GM23338 (cell line): ENCODE data around the gene B4GALT3. TPM values are rescaled to one million over a fixed set of nuclear protein-coding genes. Genes with fewer than 3 reads are reported as not detected.

Experiments used
- ATAC-seq: fragments of 200-7000 bp; cut with Tn5 transposase; 3 replicates; pipeline ENCODE4 v1.9.1; 2020
- DNase-seq: peaks from one replicate; pipeline ENCODE4 v3.0.0-alpha.2; 2015; ENCODE audit warnings: low spot score
- H2AFZ ChIP-seq: fragments of 200-600 bp; sonication (generic); 2 replicates; pipeline ENCODE4 v1.8.0; 2016; ENCODE audit warnings: antibody characterized with exemption, mild to moderate bottlenecking, moderate library complexity
- H3F3A ChIP-seq: fragments of 200-600 bp; sonication (generic); replicated peaks from 2 replicates; pipeline ENCODE4 v1.8.0; 2017; ENCODE audit warnings: antibody characterized with exemption, mixed run types, low read depth
- H3K27ac ChIP-seq: fragments of 200-600 bp; sonication (generic); 2 replicates; pipeline ENCODE4 v1.6.1; 2016; ENCODE audit warnings: low read depth
- H3K27me3 ChIP-seq: fragments of 200-600 bp; sonication (generic); 2 replicates; pipeline ENCODE4 v1.8.0; 2016; ENCODE audit warnings: mild to moderate bottlenecking, mixed run types, moderate library complexity; ENCODE audit not compliant: insufficient read depth
- H3K36me3 ChIP-seq: fragments of 200-600 bp; sonication (generic); 2 replicates; pipeline ENCODE4 v1.8.0; 2016; ENCODE audit warnings: mild to moderate bottlenecking; ENCODE audit not compliant: insufficient read depth
- H3K4me1 ChIP-seq: fragments of 200-600 bp; sonication (generic); 2 replicates; pipeline ENCODE4 v1.8.0; 2016; ENCODE audit warnings: mild to moderate bottlenecking, moderate library complexity; ENCODE audit not compliant: insufficient read depth
- H3K4me2 ChIP-seq: fragments of 200-600 bp; sonication (generic); 2 replicates; pipeline ENCODE4 v1.7.1; 2017; ENCODE audit warnings: mixed run types
- H3K4me3 ChIP-seq: fragments of 200-600 bp; sonication (generic); 2 replicates; pipeline ENCODE4 v1.6.1; 2016; ENCODE audit warnings: mixed run types
- H3K79me2 ChIP-seq: fragments of 200-600 bp; sonication (generic); replicated peaks from 2 replicates; pipeline ENCODE4 v1.8.0; 2017; ENCODE audit warnings: mild to moderate bottlenecking; ENCODE audit not compliant: insufficient read depth
- H3K9me2 ChIP-seq: fragments of 200-600 bp; sonication (generic); 2 replicates; pipeline ENCODE4 v1.8.0; 2017; ENCODE audit not compliant: insufficient read depth
- H4K20me1 ChIP-seq: fragments of 200-600 bp; sonication (generic); replicated peaks from 2 replicates; pipeline ENCODE4 v1.8.0; 2017; ENCODE audit warnings: mild to moderate bottlenecking; ENCODE audit not compliant: insufficient read depth
- H3K27ac Mint-ChIP-seq: 2 replicates; pipeline ENCODE4 v1.8.0; 2020; ENCODE audit warnings: inconsistent platforms, mild to moderate bottlenecking, moderate library complexity, mixed read lengths
- H3K27me3 Mint-ChIP-seq: 3 replicates; pipeline ENCODE4 v1.8.0; 2022; ENCODE audit warnings: low read depth, mild to moderate bottlenecking, moderate library complexity, mixed read lengths, inconsistent platforms; ENCODE audit not compliant: insufficient read depth, poor library complexity
- H3K36me3 Mint-ChIP-seq: 3 replicates; pipeline ENCODE4 v1.8.0; 2021; ENCODE audit warnings: low read depth, mild to moderate bottlenecking, inconsistent platforms, moderate library complexity, mixed read lengths
- H3K4me1 Mint-ChIP-seq: 3 replicates; pipeline ENCODE4 v1.8.0; 2020; ENCODE audit warnings: mild to moderate bottlenecking, inconsistent platforms, mixed read lengths
- H3K4me3 Mint-ChIP-seq: 3 replicates; pipeline ENCODE4 v1.8.0; 2021; ENCODE audit warnings: moderate library complexity, mild to moderate bottlenecking, inconsistent platforms, mixed read lengths
- H3K9me3 Mint-ChIP-seq: 3 replicates; pipeline ENCODE4 v1.8.0; 2020; ENCODE audit warnings: moderate library complexity, mild to moderate bottlenecking, inconsistent platforms, mixed read lengths
- CREB1 ChIP-seq: fragments of 250-450 bp; sonication (Bioruptor Pico); IDR thresholded peaks from 2 replicates; pipeline ENCODE4 v1.5.0; 2020; ENCODE audit warnings: low read depth, mild to moderate bottlenecking, moderate library complexity
- CTCF ChIP-seq, 2 experiments: fragments of 200-600 bp in 1 of 2; sonication (generic) in 1 of 2; conservative IDR thresholded peaks; 2 replicates each; pipeline versions ENCODE4 v1.5.1 to v1.6.1; 2016 to 2017; ENCODE audit warnings: antibody characterized with exemption in 2 of 2, low read depth in 2 of 2, mild to moderate bottlenecking in 2 of 2, moderate library complexity in 1 of 2
- ETS1 ChIP-seq: IDR thresholded peaks from 2 replicates; pipeline ENCODE4 v1.6.1; 2016; ENCODE audit warnings: antibody characterized with exemption
- NANOG ChIP-seq: IDR thresholded peaks from 2 replicates; pipeline ENCODE4 v1.6.1; 2016; ENCODE audit warnings: antibody characterized with exemption, borderline replicate concordance
- POLR2AphosphoS5 ChIP-seq: IDR thresholded peaks from 2 replicates; pipeline ENCODE4 v1.6.1; 2016; ENCODE audit warnings: antibody characterized with exemption, low read depth
- ZNF114 ChIP-seq: fragments of 250-450 bp; sonication (Bioruptor Pico); IDR thresholded peaks from 2 replicates; pipeline ENCODE4 v1.5.0; 2020; ENCODE audit warnings: mild to moderate bottlenecking, moderate library complexity
- ZNF331 ChIP-seq: fragments of 250-450 bp; sonication (Bioruptor Pico); IDR thresholded peaks from 2 replicates; pipeline ENCODE4 v1.5.0; 2020; ENCODE audit warnings: low read depth, mild to moderate bottlenecking, moderate library complexity
- ZNF462 ChIP-seq: fragments of 250-450 bp; sonication (Bioruptor Pico); IDR thresholded peaks from 2 replicates; pipeline ENCODE4 v1.5.0; 2020; ENCODE audit warnings: mild to moderate bottlenecking, moderate library complexity
- polyA plus RNA-seq: library from polyadenylated mRNA; unstranded; fragments of >200 nt; fragmentation: Nextera tagmentation; extraction: Ambion mirVana; gene quantifications from 2 replicates; pipeline ENCODE4 v1.2.1, GENCODE V29; 2016
- total RNA-seq: library from RNA; depleted of rRNA; stranded (reverse); fragments of >200 nt; shearing (Covaris generic); gene quantifications from 2 replicates; pipeline ENCODE4 v1.2.3, GENCODE V29; 2014

B4GALT3 gene
- total and polyA plus RNA-seq, 2 experiments from 2014 or later: 24.2 to 35.8 TPM

GRCh38 chr1:161164901-161165610 is 12.3 kb downstream of the B4GALT3 start (continued):
- TF ChIP-seq NANOG (no peak), ZNF462 (CRISPR knock-in tag) (no peak), CREB1 (CRISPR knock-in tag) (no peak)

GRCh38 chr1:161163793-161164192 is 13.5 kb downstream of the B4GALT3 start:
- Histone ChIP-seq H3K4me2 (no peak overlapping the region), H3F3A (peaks cover 32% of the 10 kb centered on the region), H3K36me3 (no peaks in the 10 kb centered on the region; the same call in none of the 2 replicates), H3K4me3 (no peak overlapping the region), H3K4me1 (peaks cover 11% of the 10 kb centered on the region; the same call in 1 of the 2 replicates), H3K27ac (no peak overlapping the region), H2AFZ (no peak overlapping the region), H4K20me1 (no peaks in the 10 kb centered on the region), H3K27me3 (no peaks in the 10 kb centered on the region), H3K9me2 (no peaks in the 10 kb centered on the region), H3K79me2 (peaks cover 5% of the 10 kb centered on the region; the same call in 1 of the 2 replicates)
- Mint-ChIP-seq H3K27ac (no peak overlapping the region), H3K36me3 (peaks cover 27% of the 10 kb centered on the region), H3K9me3 (no peaks in the 10 kb centered on the region), H3K4me1 (peaks cover 25% of the 10 kb centered on the region), H3K27me3 (peaks cover 28% of the 10 kb centered on the region), H3K4me3 (no peak overlapping the region)
- ATAC-seq: no peak
- no peak for DNase-seq
- TF ChIP-seq POLR2AphosphoS5: no peak
- TF ChIP-seq CTCF (conservative IDR thresholded peaks at IDR 0.05; ENCODE audit: low read depth in 2 of 2): no peak
- TF ChIP-seq ZNF331 (CRISPR knock-in tag): no peak
- no peak for TF ChIP-seq NANOG
- TF ChIP-seq ZNF114: no peak
- no peak for TF ChIP-seq ETS1
